Measurements from ENCODE around the gene MAP3K9. TPM values are rescaled to one million over a fixed set of nuclear protein-coding genes. Genes with fewer than 3 reads are reported as not detected.

Gene MAP3K9
- total and polyA plus RNA-seq, 2 of the 8 experiments (the other 6 are each of a cell fraction or from before 2014, with no cell fraction given), result 9.8 to 24.7 TPM

DNA sequence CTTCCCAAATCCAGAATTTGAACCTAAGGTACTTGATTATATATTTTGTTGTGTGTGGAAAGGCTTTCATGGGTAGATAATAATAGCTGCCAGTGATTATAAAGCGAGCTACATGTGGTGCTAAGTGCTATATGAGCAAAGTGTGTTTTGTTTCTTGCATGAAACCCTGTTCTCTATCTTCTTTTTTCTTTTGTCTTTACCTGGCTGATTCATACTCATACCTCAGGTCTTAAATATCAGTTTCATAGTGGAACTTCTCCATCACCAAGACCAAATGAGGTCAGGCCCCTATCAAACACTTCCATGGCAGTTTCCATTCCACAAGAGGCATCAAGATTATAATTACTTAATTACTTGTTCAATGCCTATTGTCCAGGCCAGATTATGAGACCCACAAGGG lies 6.9 kb downstream of the MAP3K9 start:
- Histone ChIP-seq H3K4ac (replicated peaks; ENCODE audit: insufficient read length, low read depth, low read length) (no peak overlapping the region), H3K79me2 (ENCODE audit: control insufficient read depth in 1 of 2, insufficient read depth in 2 of 2, low read length in 2 of 2) (peaks cover 0 to 80% of the 10 kb centered on the region in 2 experiments), H3K23me2 (ENCODE audit: low read depth, low read length) (no peaks in the 10 kb centered on the region), H3K79me1 (ENCODE audit: low read depth, low read length) (peaks cover 13% of the 10 kb centered on the region), H4K91ac (replicated peaks; ENCODE audit: insufficient read length, low read length) (no peak overlapping the region), H4K5ac (ENCODE audit: insufficient read length, low read depth, low read length) (no peak overlapping the region), H3K14ac (ENCODE audit: insufficient read length) (no peak overlapping the region), H3K4me3 (ENCODE audit: extremely low read depth in 1 of 4, insufficient read depth in 2 of 4, low read depth in 3 of 4, low read length in 4 of 4) (no peak overlapping the region), H3K56ac (replicated peaks; ENCODE audit: insufficient read length, low read depth, low read length) (no peak overlapping the region), H2AK5ac (ENCODE audit: low read depth, low read length) (no peak overlapping the region), H3K36me3 (ENCODE audit: control insufficient read depth in 2 of 4, insufficient read depth in 4 of 4, low read length in 3 of 4) (peaks cover 9 to 21% (median 14%) of the 10 kb centered on the region in 4 experiments), H3K4me2 (ENCODE audit: insufficient read depth in 1 of 2, low read depth in 2 of 2, low read length in 2 of 2) (no peak overlapping the region), H3K4me1 (replicated peaks in 1 of 4; ENCODE audit: control insufficient read depth in 3 of 4, insufficient read depth in 4 of 4, low read length in 3 of 4) (no peaks in the 10 kb centered on the region), H3K23ac (ENCODE audit: insufficient read length) (no peak overlapping the region), H2AFZ (ENCODE audit: low read length) (no peak overlapping the region), H3K27ac (ENCODE audit: low read depth, low read length) (no peak overlapping the region), H2BK5ac (ENCODE audit: low read depth, low read length) (no peak overlapping the region), H2BK12ac (ENCODE audit: low read depth, low read length) (no peak overlapping the region), H3K18ac (ENCODE audit: extremely low read depth, low read length) (no peak overlapping the region), H3K27me3 (replicated peaks in 1 of 4; ENCODE audit: control insufficient read depth in 3 of 4, extremely low read depth in 1 of 4, insufficient read depth in 3 of 4, low read length in 3 of 4) (no peaks in the 10 kb centered on the region), H4K20me1 (replicated peaks in 1 of 2; ENCODE audit: control insufficient read depth in 1 of 2, insufficient read depth in 2 of 2, low read length in 2 of 2) (peaks cover 6 to 20% of the 10 kb centered on the region in 2 experiments), H2BK20ac (ENCODE audit: low read length) (no peak overlapping the region), H3K9ac (replicated peaks in 1 of 4; ENCODE audit: extremely low read depth in 1 of 4, low read depth in 3 of 4, low read length in 3 of 4) (no peak overlapping the region), H2BK15ac (ENCODE audit: low read length) (no peak overlapping the region), H3K9me3 (ENCODE audit: insufficient read depth in 2 of 2, low read depth in 1 of 2, low read length in 1 of 2) (no peaks in the 10 kb centered on the region), H2BK120ac (replicated peaks; ENCODE audit: low read depth, low read length) (no peak overlapping the region), H4K8ac (ENCODE audit: extremely low read depth, insufficient read depth, low read length) (no peak overlapping the region)
- DNase-seq (ENCODE audit: low read depth in 1 of 2, low spot score in 2 of 2) (no peak), FAIRE-seq (no peak)
- POLR2A ChIA-PET (ENCODE audit: partially characterized antibody), result no interaction called here
- TF ChIP-seq SP1 (IDR thresholded peaks at IDR 0.05; ENCODE audit: low read depth, low read length) (no peak), FOSL1 (IDR thresholded peaks at IDR 0.05; ENCODE audit: insufficient read depth, low read depth, low read length) (no peak), KDM5A (IDR thresholded peaks at IDR 0.05; ENCODE audit: low read length) (no peak), NANOG (IDR thresholded peaks at IDR 0.05; ENCODE audit: insufficient read depth, low read depth, low read length, poor library complexity, severe bottlenecking) (no peak), SP4 (IDR thresholded peaks at IDR 0.05; ENCODE audit: low read length) (no peak), SUZ12 (IDR thresholded peaks at IDR 0.05; ENCODE audit: low read length) (no peak), PHF8 (conservative IDR thresholded peaks at IDR 0.05; ENCODE audit: low read depth, low read length) (no peak), RXRA (IDR thresholded peaks at IDR 0.05; ENCODE audit: insufficient read depth, low read depth, low read length) (no peak), SP2 (IDR thresholded peaks at IDR 0.05; ENCODE audit: low read length) (no peak), SAP30 (IDR thresholded peaks at IDR 0.05; ENCODE audit: insufficient read depth, insufficient replicate concordance, low read length) (no peak), CEBPB (IDR thresholded peaks at IDR 0.05; ENCODE audit: low read depth, low read length) (no peak)
- TF ChIP-seq, protein P1, sequence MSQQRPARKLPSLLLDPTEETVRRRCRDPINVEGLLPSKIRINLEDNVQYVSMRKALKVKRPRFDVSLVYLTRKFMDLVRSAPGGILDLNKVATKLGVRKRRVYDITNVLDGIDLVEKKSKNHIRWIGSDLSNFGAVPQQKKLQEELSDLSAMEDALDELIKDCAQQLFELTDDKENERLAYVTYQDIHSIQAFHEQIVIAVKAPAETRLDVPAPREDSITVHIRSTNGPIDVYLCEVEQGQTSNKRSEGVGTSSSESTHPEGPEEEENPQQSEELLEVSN (IDR thresholded peaks at IDR 0.05), result no peak
- CTCF ChIA-PET (ENCODE audit: partially characterized antibody), result no interaction called here
- WGBS, 2 experiments (ENCODE audit: extremely low coverage in 1 of 2, insufficient coverage in 1 of 2, insufficient read length in 1 of 2, insufficient replicate concordance in 2 of 2, low coverage in 1 of 2, low lambda C conversion rate in 2 of 2, missing lambda C conversion rate in 1 of 2), result 77% methylated on average over 1 of the region's 1 CpG; no CpG with 5 or more reads in 1 of the 2 experiments

Data from H1 (cell line).